Tibial nerve (tissue), 4 donors: ENCODE data around the gene HS6ST3. TPM values are rescaled to one million over a fixed set of nuclear protein-coding genes. Genes with fewer than 3 reads are reported as not detected.

Experiments used
- DNase-seq, 2 donors: peaks; one replicate each; pipeline ENCODE4 v3.0.0-alpha.2; 2019; ENCODE audit warnings: low spot score in 2 of 2
- H3K27ac ChIP-seq, 4 donors: fragments of 200-600 bp; sonication (generic) in 3 of 4; one replicate each; pipeline ENCODE4 v1.5.1; 2017 to 2019; ENCODE audit warnings: mild to moderate bottlenecking in 1 of 4
- H3K27me3 ChIP-seq, 2 donors: fragments of 200-600 bp; sonication (generic) in 1 of 2; one replicate each; pipeline versions ENCODE4 v1.5.1 to v1.6.0; 2017 to 2019
- H3K36me3 ChIP-seq, 3 donors: fragments of 200-600 bp; sonication (generic); one replicate each; pipeline ENCODE4 v1.5.1; 2018 to 2019
- H3K4me1 ChIP-seq, 4 donors: fragments of 200-600 bp; sonication (generic) in 3 of 4; one replicate each; pipeline ENCODE4 v1.5.1; 2017 to 2019
- H3K4me3 ChIP-seq, 4 donors: fragments of 200-600 bp; sonication (generic) in 3 of 4; one replicate each; pipeline ENCODE4 v1.5.1; 2017 to 2019; ENCODE audit warnings: mild to moderate bottlenecking in 1 of 4, moderate library complexity in 1 of 4
- H3K9me3 ChIP-seq, 4 donors: fragments of 200-600 bp; sonication (generic) in 3 of 4; one replicate each; pipeline ENCODE4 v1.5.1; 2017 to 2019
- CTCF ChIP-seq, 5 experiments: fragments of 200-600 bp in 3 of 5; fragments of 450-650 bp in 2 of 5; sonication (generic) in 3 of 5; IDR thresholded peaks; one replicate each; pipeline ENCODE4 v1.5.1; 2016 to 2019; ENCODE audit warnings: antibody characterized with exemption in 5 of 5, mild to moderate bottlenecking in 3 of 5, moderate library complexity in 2 of 5
- EP300 ChIP-seq, 2 donors: sonication (generic); formaldehyde crosslinking; IDR thresholded peaks; one replicate each; pipeline ENCODE4 v1.6.1; 2017; ENCODE audit warnings: antibody characterized with exemption in 2 of 2, mild to moderate bottlenecking in 1 of 2
- POLR2A ChIP-seq, 2 donors: fragments of 450-650 bp; IDR thresholded peaks; one replicate each; pipeline ENCODE4 v1.6.1; 2017; ENCODE audit warnings: antibody characterized with exemption in 2 of 2, mild to moderate bottlenecking in 2 of 2, moderate library complexity in 2 of 2
- WGBS, 2 donors: methylation state at CpG; one replicate each; pipeline ENCODE4 v1.1.5; 2018; 5-methylcytosine and 5-hydroxymethylcytosine counted together
- total RNA-seq, 4 donors: library from RNA; depleted of rRNA; stranded (reverse); fragments of >200 nt; gene quantifications; one replicate each; pipeline ENCODE4 v1.1.0, GENCODE V29; 2016

The HS6ST3 gene
- total RNA-seq, 4 donors from 2014 or later: 0.21 to 1.1 (median 0.79) TPM

GRCh38 chr13:96199315-96199714 lies 109.4 kb downstream of the HS6ST3 start:
- Histone ChIP-seq H3K4me1 (no peaks in the 10 kb centered on the region), H3K36me3 (no peaks in the 10 kb centered on the region), H3K27me3 (no peaks in the 10 kb centered on the region), H3K4me3 (no peak overlapping the region), H3K9me3 (peaks cover 0 to 4% (median 0%) of the 10 kb centered on the region in 4 donors), H3K27ac (no peak overlapping the region)
- no peak for TF ChIP-seq POLR2A (IDR thresholded peaks at IDR 0.05)
- no peak for TF ChIP-seq CTCF (IDR thresholded peaks at IDR 0.05)
- no peak for TF ChIP-seq EP300 (IDR thresholded peaks at IDR 0.05)
- no peak for DNase-seq
- WGBS, 2 donors: 86 to 91% methylated on average over 3 of the region's 3 CpGs

GRCh38 chr13:96200810-96201209 lies 110.9 kb downstream of the HS6ST3 start:
- no peak for DNase-seq
- no peak for TF ChIP-seq POLR2A (IDR thresholded peaks at IDR 0.05)
- TF ChIP-seq CTCF (IDR thresholded peaks at IDR 0.05): no peak
- no peak for TF ChIP-seq EP300 (IDR thresholded peaks at IDR 0.05)
- H3K4me1 ChIP-seq: no peaks in the 10 kb centered on the region
- peaks cover 0 to 4% (median 0%) of the 10 kb centered on the region in 4 donors for H3K9me3 ChIP-seq
- H3K36me3 ChIP-seq: no peaks in the 10 kb centered on the region
- H3K4me3 ChIP-seq: no peak overlapping the region
- 89% methylated on average over 6 of the region's 6 CpGs for WGBS, 2 donors
- H3K27me3 ChIP-seq: no peaks in the 10 kb centered on the region
- no peak overlapping the region for H3K27ac ChIP-seq

GRCh38 chr13:96202315-96202714 lies 112.4 kb downstream of the HS6ST3 start:
- Histone ChIP-seq H3K27ac (no peak overlapping the region), H3K9me3 (peaks cover 0 to 12% (median 0%) of the 10 kb centered on the region in 4 donors), H3K4me1 (no peaks in the 10 kb centered on the region), H3K27me3 (no peaks in the 10 kb centered on the region), H3K4me3 (no peak overlapping the region), H3K36me3 (no peaks in the 10 kb centered on the region)
- no peak for DNase-seq
- WGBS, 2 donors: 76 to 84% methylated on average over 5 of the region's 5 CpGs
- TF ChIP-seq EP300 (IDR thresholded peaks at IDR 0.05) (no peak), POLR2A (IDR thresholded peaks at IDR 0.05) (no peak), CTCF (IDR thresholded peaks at IDR 0.05) (no peak)

- Histone ChIP-seq H3K36me3 (no peaks in the 10 kb centered on the region), H3K4me1 (no peaks in the 10 kb centered on the region), H3K27ac (no peak overlapping the region), H3K9me3 (peaks cover 0 to 8% (median 0%) of the 10 kb centered on the region in 4 donors), H3K4me3 (no peak overlapping the region), H3K27me3 (no peaks in the 10 kb centered on the region)
- no peak for TF ChIP-seq EP300 (IDR thresholded peaks at IDR 0.05)
- no peak for DNase-seq
- WGBS, 2 donors: 79 to 83% methylated on average over 2 of the region's 2 CpGs
Observed at GRCh38 chr13:96203471-96203870, 113.6 kb downstream of the HS6ST3 start.

- Histone ChIP-seq H3K4me3 (no peak overlapping the region), H3K27me3 (no peaks in the 10 kb centered on the region), H3K27ac (no peak overlapping the region), H3K9me3 (no peaks in the 10 kb centered on the region), H3K36me3 (no peaks in the 10 kb centered on the region), H3K4me1 (no peaks in the 10 kb centered on the region)
- no peak for TF ChIP-seq POLR2A (IDR thresholded peaks at IDR 0.05)
- TF ChIP-seq EP300 (IDR thresholded peaks at IDR 0.05): no peak
- no peak for TF ChIP-seq CTCF (IDR thresholded peaks at IDR 0.05)
- DNase-seq: no peak
- 68 to 73% methylated on average over 11 of the region's 11 CpGs for WGBS, 2 donors
Observed at GRCh38 chr13:96214824-96215445, 125.0 kb downstream of the HS6ST3 start.
